Mammary epithelial cell (primary cell): Measurements from ENCODE around the gene SP2.

ENCODE experiments used
- CTCF ChIP-seq, 2 donors: IDR thresholded peaks in 1 of 2; conservative IDR thresholded peaks in 1 of 2; 2 replicates each; pipeline ENCODE4 v1.5.1; 2011 to 2012; ENCODE audit warnings: inconsistent platforms in 2 of 2, low read length in 2 of 2, mild to moderate bottlenecking in 2 of 2, control low read depth in 1 of 2, low read depth in 1 of 2; ENCODE audit not compliant: insufficient read depth in 1 of 2; ENCODE audit errors: extremely low read depth in 1 of 2
- EZH2 ChIP-seq: IDR thresholded peaks from 2 replicates; pipeline ENCODE4 v1.6.1; 2012; ENCODE audit warnings: low read length, inconsistent platforms, borderline replicate concordance

- TF ChIP-seq CTCF (conservative IDR thresholded peaks at IDR 0.05 in 1 of 2, IDR thresholded peaks at IDR 0.05 in 1 of 2; ENCODE audit: extremely low read depth in 1 of 2, insufficient read depth in 1 of 2, low read depth in 1 of 2, low read length in 2 of 2) (no peak), EZH2 (no peak)
These were observed 45.7 kb upstream of the SP2 start for GRCh38 chr17:47850373-47850691.
